OCI-LY1 (cell line): Measurements from ENCODE around the gene NCAM1.

Source experiments
- H2AFZ ChIP-seq: fragments of 200-600 bp; sonication (generic), shearing (Covaris generic); 2 replicates; pipeline ENCODE4 v1.6.0; 2014; ENCODE audit warnings: antibody characterized with exemption, mild to moderate bottlenecking, low read length
- H3F3A ChIP-seq: fragments of 200-600 bp; sonication (generic), shearing (Covaris generic); 2 replicates; pipeline ENCODE4 v1.6.0; 2014; ENCODE audit warnings: mild to moderate bottlenecking, antibody characterized with exemption, low read length, moderate library complexity; ENCODE audit not compliant: insufficient read depth
- H3K27ac ChIP-seq: fragments of 200-600 bp; sonication (generic); 2 replicates; pipeline ENCODE4 v1.5.1; 2014; ENCODE audit warnings: low read length, mixed run types, mild to moderate bottlenecking, low read depth; ENCODE audit not compliant: poor library complexity, severe bottlenecking
- H3K27me3 ChIP-seq: fragments of 200-600 bp; sonication (generic); 2 replicates; pipeline ENCODE4 v1.6.0; 2014; ENCODE audit warnings: antibody characterized with exemption, mild to moderate bottlenecking, low read length, moderate library complexity; ENCODE audit not compliant: insufficient read depth
- H3K36me3 ChIP-seq: fragments of 200-600 bp; sonication (generic); 2 replicates; pipeline ENCODE4 v1.6.1; 2014; ENCODE audit warnings: mild to moderate bottlenecking, antibody characterized with exemption, low read length, moderate library complexity, mixed read lengths; ENCODE audit not compliant: insufficient read depth
- H3K4me1 ChIP-seq: fragments of 200-600 bp; sonication (generic); 2 replicates; pipeline ENCODE4 v1.5.1; 2014; ENCODE audit warnings: mild to moderate bottlenecking, low read length, moderate library complexity; ENCODE audit not compliant: insufficient read depth, severe bottlenecking
- H3K4me2 ChIP-seq: fragments of 200-600 bp; sonication (generic), shearing (Covaris generic); 2 replicates; pipeline ENCODE4 v1.6.1; 2014; ENCODE audit warnings: low read length
- H3K4me3 ChIP-seq: fragments of 200-600 bp; sonication (generic); 2 replicates; pipeline ENCODE4 v1.5.1; 2014; ENCODE audit warnings: low read length, low read depth, mild to moderate bottlenecking, mixed read lengths; ENCODE audit not compliant: poor library complexity, severe bottlenecking
- H3K79me2 ChIP-seq: fragments of 200-600 bp; shearing (Covaris generic); 2 replicates; pipeline ENCODE4 v1.6.1; 2016; ENCODE audit warnings: mixed run types, low read length, mixed read lengths; ENCODE audit not compliant: insufficient read depth
- H3K9ac ChIP-seq: fragments of 200-600 bp; sonication (generic), shearing (Covaris generic); 2 replicates; pipeline ENCODE4 v1.6.1; 2014; ENCODE audit warnings: mild to moderate bottlenecking, low read length, mixed read lengths
- H3K9me2 ChIP-seq: fragments of 200-600 bp; sonication (generic), shearing (Covaris generic); 2 replicates; pipeline ENCODE4 v1.6.1; 2014; ENCODE audit warnings: low read depth, mild to moderate bottlenecking, low read length, mixed read lengths
- H3K9me3 ChIP-seq: fragments of 200-600 bp; shearing (Covaris generic); 2 replicates; pipeline ENCODE4 v1.6.1; 2014; ENCODE audit warnings: low read length, mixed read lengths
- H4K20me1 ChIP-seq: fragments of 200-600 bp; sonication (generic), shearing (Covaris generic); 2 replicates; pipeline ENCODE4 v1.6.0; 2016; ENCODE audit warnings: mild to moderate bottlenecking, low read length; ENCODE audit not compliant: insufficient read depth
- CTCF ChIP-seq: fragments of 200-600 bp; sonication (generic), shearing (Covaris generic); IDR thresholded peaks from 2 replicates; pipeline ENCODE4 v1.5.1; 2017; ENCODE audit warnings: mild to moderate bottlenecking, antibody characterized with exemption, low read length, moderate library complexity, mixed read lengths
- EZH2 ChIP-seq: fragments of 200-600 bp; sonication (generic), shearing (Covaris generic); IDR thresholded peaks from 2 replicates; pipeline ENCODE4 v1.8.0; 2017; ENCODE audit warnings: borderline replicate concordance, mixed run types, mild to moderate bottlenecking, antibody characterized with exemption, low read length, moderate library complexity, mixed read lengths

NCAM1 gene

DNA sequence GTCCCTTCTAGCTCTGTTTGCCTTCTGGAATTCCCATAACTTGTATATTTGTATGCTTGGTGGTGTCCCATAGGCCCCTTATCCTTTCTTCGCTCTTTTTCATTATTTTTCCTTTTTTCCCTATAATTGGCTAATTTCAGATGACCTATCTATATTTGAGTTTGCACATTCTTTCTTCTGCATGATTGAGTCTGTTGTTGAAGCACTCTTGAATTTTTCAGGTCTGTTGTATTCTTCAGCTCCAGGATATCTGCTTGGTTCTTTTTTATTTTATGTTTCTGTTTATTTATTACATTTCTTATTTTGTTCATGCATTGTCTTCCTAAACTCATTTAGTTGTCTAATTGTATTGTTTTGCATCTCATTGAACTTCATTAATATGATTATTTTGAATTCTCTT is 28.0 kb downstream of the NCAM1 start:
- no peak overlapping the region for H3K4me2 ChIP-seq
- H3K27ac ChIP-seq = no peak overlapping the region
- H3K9ac ChIP-seq = no peak overlapping the region
- H3F3A ChIP-seq = no peaks in the 10 kb centered on the region
- no peaks in the 10 kb centered on the region for H3K79me2 ChIP-seq
- no peaks in the 10 kb centered on the region for H3K4me1 ChIP-seq
- H3K9me2 ChIP-seq = no peaks in the 10 kb centered on the region; the same call in 1 of the 2 replicates
- H3K36me3 ChIP-seq = no peaks in the 10 kb centered on the region
- no peaks in the 10 kb centered on the region for H3K27me3 ChIP-seq
- TF ChIP-seq CTCF (no peak), EZH2 (no peak)
- no peak overlapping the region for H2AFZ ChIP-seq
- no peaks in the 10 kb centered on the region for H4K20me1 ChIP-seq
- H3K9me3 ChIP-seq = peaks cover 7% of the 10 kb centered on the region
- H3K4me3 ChIP-seq = no peak overlapping the region

DNA sequence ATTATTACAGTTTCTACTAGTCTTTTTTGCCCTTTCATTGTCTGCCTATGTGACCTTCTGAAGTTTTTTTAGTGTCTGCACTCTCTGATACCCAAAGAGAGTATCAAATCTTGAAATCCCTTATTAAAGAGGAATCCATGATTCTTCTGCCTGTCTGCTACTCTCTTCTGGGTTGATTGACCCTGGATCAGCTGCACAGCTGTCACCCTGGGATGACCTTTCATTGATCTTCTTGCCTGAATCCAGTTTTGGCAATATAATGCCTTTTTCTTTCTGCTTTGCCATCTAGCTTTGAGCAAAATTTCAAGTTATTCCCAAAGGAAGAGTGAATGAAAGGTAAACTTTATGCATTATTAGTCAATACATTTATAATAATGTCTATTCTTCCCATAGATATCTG is 32.6 kb downstream of the NCAM1 start:
- H3K4me2 ChIP-seq = no peak overlapping the region
- H4K20me1 ChIP-seq = no peaks in the 10 kb centered on the region
- peaks cover 2% of the 10 kb centered on the region; the same call in 1 of the 2 replicates for H3K9me3 ChIP-seq
- no peaks in the 10 kb centered on the region for H3K4me1 ChIP-seq
- H3K9me2 ChIP-seq = no peaks in the 10 kb centered on the region
- no peak overlapping the region for H3K27ac ChIP-seq
- H3K36me3 ChIP-seq = no peaks in the 10 kb centered on the region
- H3K4me3 ChIP-seq = no peak overlapping the region
- H3K27me3 ChIP-seq = no peaks in the 10 kb centered on the region
- no peaks in the 10 kb centered on the region for H3K79me2 ChIP-seq
- TF ChIP-seq EZH2 = no peak
- no peak for TF ChIP-seq CTCF
- H3K9ac ChIP-seq = no peak overlapping the region
- no peak overlapping the region for H2AFZ ChIP-seq
- H3F3A ChIP-seq = no peaks in the 10 kb centered on the region

DNA sequence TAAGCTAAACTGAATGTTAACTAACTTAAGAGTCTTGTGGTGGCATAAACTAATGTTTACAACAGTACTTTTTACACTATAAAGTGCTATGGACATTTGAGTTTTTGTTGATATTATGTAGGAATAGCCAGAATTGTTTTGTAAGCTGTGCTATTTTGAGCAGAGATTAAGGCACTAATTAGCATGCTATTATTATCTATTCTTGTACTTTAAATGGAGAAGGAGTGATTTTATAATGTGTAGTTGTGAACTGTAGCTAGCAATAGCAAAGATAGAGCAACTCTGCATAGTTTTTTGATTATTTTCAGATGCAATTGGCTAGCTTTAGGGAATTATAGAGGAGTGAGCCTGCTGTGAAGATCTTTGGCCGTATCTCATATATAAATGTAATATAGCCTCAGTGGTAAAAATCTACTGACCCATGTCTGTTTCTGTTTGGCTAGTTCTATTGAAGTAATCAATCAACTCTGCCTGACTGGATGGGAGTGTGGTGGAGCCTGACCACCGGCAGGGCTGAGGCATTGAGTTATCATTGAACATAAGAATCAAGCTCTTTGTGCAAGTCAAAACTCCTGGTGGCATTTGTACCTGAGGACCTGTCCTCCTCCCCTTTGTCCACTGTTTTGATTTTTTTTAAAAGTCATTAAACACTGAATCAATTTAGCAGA is 34.3 kb downstream of the NCAM1 start:
- Histone ChIP-seq H3K4me1 (no peaks in the 10 kb centered on the region), H3F3A (no peaks in the 10 kb centered on the region), H3K4me3 (no peak overlapping the region), H3K9me3 (no peaks in the 10 kb centered on the region; the same call in 1 of the 2 replicates), H3K27ac (no peak overlapping the region), H3K4me2 (no peak overlapping the region), H2AFZ (no peak overlapping the region), H3K27me3 (no peaks in the 10 kb centered on the region), H3K79me2 (no peaks in the 10 kb centered on the region), H3K36me3 (no peaks in the 10 kb centered on the region), H3K9me2 (no peaks in the 10 kb centered on the region), H3K9ac (no peak overlapping the region), H4K20me1 (no peaks in the 10 kb centered on the region)
- TF ChIP-seq EZH2 (no peak), CTCF (no peak)
